Measurements from ENCODE around the gene BPTF.

DNA sequence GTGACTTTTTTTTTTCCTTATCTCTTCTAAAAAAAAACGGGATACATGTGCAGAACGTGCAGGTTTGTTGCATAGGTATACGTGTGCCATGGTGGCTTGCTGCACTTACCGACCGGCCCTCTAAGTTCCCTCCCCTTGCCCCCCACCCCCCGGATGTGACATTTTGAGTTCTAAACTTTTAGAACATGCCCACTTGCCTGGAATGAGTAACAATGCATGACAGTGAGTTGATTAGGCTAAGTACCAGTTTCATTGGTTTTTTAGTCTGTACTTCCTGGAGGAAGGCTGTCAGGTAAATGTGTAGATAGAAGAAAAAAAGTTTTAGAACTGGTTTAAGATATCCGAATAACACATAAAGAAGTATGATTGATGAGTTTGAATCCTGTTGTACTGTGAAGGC is 4.0 kb downstream of the BPTF start:
- no peak for TF ChIP-seq EZH2 (IDR thresholded peaks at IDR 0.05; ENCODE audit: insufficient read depth, poor library complexity, severe bottlenecking)
- TF ChIP-seq EZH2phosphoT487 (IDR thresholded peaks at IDR 0.05; ENCODE audit: insufficient read depth, low read depth): no peak

All from GM23248 (cell line).